Left colon (tissue), 2 donors: ENCODE results near the gene PIM1. TPM values are rescaled to one million over a fixed set of nuclear protein-coding genes. Genes with fewer than 3 reads are reported as not detected.

Experiments
- ATAC-seq: fragments of 200-7000 bp; cut with Tn5 transposase; one replicate; pipeline ENCODE4 v1.9.1; 2020; ENCODE audit warnings: mild to moderate bottlenecking, moderate library complexity
- DNase-seq, 2 donors: peaks; one replicate each; pipeline ENCODE4 v3.0.0-alpha.2; 2020
- intact Hi-C, 2 donors: fragments of 100-400 bp; cut with DNase I in 1 of 2; cut with micrococcal nuclease in 1 of 2; formaldehyde crosslinking; loops; one replicate each; pipeline versions ENCODE4 v1.11.2 to v1.14.0; 2022; cut with DNase I, micrococcal nuclease
- total RNA-seq, 2 donors: library from RNA; stranded (reverse); fragmentation: NEBNext Ultra II Directional; extraction: Animal tissue kit (Norgen Biotek cat#: 25700); gene quantifications; one replicate each; pipeline ENCODE4 v1.2.1, GENCODE V29; 2021
- donor health status: DM: no; HTN: no; CAD: no.
- donor health status: DM: yes; HTN: yes; CAD: no.

Gene PIM1
- total RNA-seq, 2 donors from 2014 or later = 27.1 to 37.0 TPM

DNA sequence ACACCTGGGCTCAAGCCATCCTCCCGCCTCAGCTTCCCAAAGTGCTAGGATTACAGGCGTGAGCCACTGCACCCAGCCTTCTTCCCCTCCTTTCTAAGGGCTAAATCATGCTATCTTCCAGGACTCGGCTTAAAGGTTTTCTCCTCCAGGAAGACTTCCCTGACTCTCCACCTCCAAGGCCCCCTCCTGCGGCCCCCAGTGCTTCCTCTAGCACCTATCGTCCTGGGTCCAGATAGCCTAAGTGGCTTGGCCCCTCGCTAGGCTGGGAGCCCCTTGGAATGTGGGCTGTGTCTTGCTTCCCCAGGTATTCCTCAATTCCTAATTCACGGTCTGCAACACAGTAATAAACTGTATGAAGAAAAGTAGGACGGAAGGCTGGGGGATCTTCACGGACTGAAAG, 36.7 kb downstream of the PIM1 start:
- intact Hi-C loops = loop anchor here in 1 of 2 donors (10.0 kb wide), 2 partner anchors 182 to 442 kb away; no protein-coding TSS in a partner anchor
- DNase-seq (no peak), ATAC-seq (no peak)

DNA sequence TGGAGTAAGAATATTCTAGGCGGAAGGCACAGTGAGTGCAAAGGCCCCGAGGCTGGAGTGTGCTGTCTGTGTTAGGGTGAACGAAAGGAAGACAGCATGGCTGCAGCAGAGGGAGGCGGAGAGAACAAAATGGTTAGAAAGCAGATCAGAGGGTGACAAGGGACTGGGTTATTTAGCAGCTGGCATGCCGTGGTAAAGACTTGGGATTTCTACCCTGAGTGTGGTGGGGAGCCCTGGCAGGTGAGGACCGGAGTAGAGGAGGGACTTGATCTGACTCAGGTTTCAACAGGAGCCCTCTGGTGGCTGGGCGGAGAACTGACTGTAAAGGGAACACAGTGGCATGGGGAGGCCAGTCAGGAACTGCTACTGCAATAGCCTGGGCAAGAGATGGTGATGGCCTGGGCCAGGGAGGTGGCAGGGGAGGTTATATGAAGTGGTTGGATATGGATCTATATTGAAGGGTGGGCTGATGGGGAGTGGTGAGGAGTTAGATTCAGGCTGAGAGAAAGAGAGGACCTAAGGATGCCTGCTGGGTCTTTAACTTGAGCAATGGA, 38.0 kb downstream of the PIM1 start:
- intact Hi-C loops = loop anchor here in 1 of 2 donors (10.0 kb wide), 2 partner anchors 183 to 443 kb away; no protein-coding TSS in a partner anchor
- ATAC-seq (peak; percentile 70), DNase-seq (peak; percentile 87 to 89)

DNA sequence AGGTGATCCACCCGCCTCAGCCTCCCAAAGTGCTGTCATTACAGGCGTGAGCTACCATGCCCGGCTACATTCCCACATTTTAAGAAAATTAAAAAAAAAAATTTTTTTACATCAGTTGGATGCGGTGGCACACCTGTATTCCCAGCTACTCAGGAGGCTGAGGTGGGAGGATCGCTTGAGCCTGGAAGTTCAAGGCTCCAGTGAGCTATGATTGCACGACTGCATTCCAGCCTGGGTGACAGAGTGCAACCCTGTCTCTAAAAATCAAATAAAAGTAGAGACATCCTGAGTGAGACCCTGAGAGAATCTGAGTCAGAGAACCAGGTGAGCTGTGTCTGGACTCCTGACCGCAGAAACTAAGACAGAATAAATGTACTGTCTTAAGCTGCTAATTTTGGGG, 38.8 kb downstream of the PIM1 start:
- ATAC-seq (no peak), DNase-seq (no peak)
- intact Hi-C loops = loop anchor here in 1 of 2 donors (10.0 kb wide), 2 partner anchors 184 to 444 kb away; no protein-coding TSS in a partner anchor

DNA sequence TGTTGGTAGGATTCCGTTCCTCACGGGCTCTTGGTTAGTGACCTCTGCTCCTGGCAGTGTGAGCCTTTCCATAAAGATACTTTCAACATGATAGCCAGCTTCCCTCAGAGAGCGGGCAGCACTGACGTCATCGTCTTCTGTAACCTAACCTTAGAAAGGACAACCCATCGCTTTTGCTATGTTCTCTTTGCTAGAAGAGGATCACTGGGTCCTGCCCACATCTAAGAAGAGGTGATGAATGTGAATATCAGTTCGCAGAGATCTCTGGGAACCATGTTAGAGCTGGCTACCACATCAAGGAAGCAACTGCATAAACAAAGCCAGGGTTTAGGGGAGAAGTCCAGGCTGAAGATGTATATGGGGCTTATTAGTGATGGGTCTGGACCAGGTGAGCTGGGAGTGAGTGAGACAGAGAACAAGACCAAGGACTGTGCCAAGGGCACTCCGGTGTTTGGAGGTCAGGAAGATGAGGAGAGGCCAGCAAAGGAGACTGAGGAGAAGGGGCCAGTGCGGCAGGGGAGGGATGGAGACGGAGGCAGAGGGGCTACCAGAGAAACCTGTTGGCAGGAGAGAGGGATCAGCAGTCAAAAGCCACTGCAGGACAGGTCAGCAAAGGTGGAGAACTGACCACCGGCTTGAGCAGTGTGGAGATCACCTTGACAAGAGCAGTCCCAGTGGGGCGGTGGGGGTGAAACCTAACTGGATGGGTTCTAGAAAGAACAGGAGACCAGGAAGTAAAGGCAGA, 39.7 kb downstream of the PIM1 start:
- intact Hi-C loops = loop anchor here (10.0 kb wide), 2 partner anchors 185 to 445 kb away; no protein-coding TSS in a partner anchor
- DNase-seq (no peak), ATAC-seq (no peak)

DNA sequence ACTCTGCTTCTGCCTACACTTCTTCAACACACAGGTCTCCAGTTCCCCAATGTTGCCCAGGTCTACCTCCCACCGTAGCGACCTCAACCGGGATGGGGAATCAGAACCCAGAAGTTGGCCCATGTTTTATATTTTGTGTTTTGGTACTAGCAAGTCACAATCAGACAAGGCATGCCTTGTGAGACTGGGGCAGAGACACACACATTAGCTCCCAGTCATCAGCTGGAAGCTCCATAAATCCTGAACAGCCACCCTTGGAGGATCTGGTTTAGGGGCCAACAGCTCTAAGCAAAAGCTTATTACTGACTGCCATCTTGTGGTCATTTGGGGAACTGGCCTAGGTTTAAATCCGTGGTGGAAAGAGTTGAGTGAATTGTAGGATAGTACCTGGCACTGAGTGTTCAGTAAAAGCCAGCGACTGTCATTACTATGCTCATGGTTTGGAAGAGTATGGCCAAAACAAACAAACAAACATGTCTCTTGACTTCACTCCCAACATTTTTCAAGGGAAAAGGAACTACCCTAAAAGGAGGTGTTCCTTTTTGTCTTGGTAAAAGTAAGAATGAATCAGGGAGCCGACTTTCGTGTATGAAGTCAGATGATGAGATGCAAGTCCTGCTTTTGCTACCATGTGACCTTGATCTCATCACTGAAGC, 40.5 kb downstream of the PIM1 start:
- intact Hi-C loops = loop anchor here in 1 of 2 donors (10.0 kb wide), 1 partner anchor 186 kb away; no protein-coding TSS in a partner anchor
- peak; percentile 68 to 80 for DNase-seq
- ATAC-seq = peak; percentile 78

DNA sequence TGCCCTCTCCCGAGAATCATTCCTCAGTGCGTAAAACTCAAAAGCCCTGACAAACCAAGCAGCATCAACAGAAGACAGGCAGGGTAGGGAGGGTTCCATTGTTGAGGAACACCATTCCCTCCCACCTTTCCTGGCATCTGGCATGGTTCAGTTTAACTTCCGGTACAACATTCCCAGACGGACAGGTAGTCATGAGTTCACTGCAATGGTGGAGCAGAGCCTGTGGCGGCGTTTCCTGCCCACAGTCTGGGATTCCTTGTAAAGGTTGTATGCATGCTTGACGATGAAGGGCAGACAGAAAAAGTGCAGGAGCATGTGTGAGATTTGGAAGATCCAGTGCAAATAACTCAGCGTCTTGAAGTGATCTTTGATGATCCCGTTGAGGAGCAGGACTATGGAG, 42.3 kb downstream of the PIM1 start:
- ATAC-seq (no peak), DNase-seq (no peak)
- intact Hi-C loops = loop anchor here in 1 of 2 donors (10.0 kb wide), 1 partner anchor 187 kb away; no protein-coding TSS in a partner anchor

DNA sequence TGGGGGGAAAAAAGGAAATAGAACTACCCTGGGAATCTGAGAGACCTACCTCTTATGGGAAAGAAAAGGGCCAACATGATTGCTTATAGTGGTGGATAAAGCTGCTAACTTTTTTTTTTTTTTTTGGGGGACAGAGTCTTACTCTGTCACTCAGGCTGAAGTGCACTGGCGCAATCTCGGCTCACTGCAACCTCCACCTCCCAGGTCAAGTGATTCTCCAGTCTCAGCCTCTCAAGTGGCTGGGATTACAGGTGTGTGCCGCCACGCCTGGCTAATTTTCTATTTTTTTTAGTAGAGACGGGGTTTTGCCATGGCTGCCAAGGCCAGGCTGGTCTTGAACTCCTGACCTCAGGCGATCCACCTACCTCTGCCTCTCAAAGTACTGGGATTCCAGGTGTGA, 48.1 kb downstream of the PIM1 start:
- no peak for DNase-seq
- no peak for ATAC-seq
- intact Hi-C loops = loop anchor here in 1 of 2 donors (10.0 kb wide), 1 partner anchor 193 kb away; no protein-coding TSS in a partner anchor

DNA sequence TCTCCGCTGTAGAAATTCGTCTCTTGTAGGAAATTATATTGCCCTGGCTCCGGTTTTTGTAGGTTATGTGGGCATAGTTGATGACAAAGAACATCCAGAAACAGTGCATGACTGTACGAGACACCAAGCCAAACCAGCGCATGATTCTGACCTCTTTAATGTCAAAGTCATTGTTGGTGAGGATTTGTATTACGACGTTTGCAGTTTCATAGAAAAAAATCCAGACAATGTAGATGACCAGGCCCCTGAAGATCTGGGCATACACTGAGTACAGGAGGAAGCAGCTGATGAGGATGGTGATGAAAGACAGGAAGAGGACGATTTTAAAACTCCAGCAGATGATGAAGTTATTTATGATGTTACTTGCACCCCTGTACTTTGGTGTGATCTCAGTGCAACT, 48.6 kb downstream of the PIM1 start:
- intact Hi-C loops = loop anchor here in 1 of 2 donors (10.0 kb wide), 1 partner anchor 194 kb away; no protein-coding TSS in a partner anchor
- no peak for ATAC-seq
- no peak for DNase-seq

DNA sequence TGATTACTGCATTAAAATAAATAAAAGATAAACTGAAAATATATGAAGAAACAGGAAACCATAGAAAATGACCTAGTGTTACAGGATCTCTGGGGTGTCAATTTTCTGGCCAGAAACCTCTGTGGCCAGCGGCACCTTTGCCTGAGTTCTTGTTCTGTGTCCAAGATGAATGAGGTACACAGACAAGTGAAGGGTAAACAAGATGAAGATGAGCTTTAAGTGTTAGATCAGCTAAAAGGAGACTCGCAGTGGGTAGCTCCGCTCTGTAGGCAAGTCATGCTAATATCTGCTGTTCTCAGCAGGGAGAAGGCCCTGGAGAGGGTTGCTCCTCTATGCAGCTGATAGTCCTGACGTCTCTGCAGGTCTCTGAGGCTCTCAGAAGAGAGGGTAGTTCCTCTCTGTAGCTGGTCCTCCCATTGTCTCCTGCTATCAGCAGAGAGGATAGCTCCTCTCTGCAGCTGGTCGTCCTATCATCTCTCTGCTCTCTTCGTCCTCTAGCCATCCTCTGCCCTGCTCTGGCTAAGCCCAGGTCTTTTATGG, 51.7 kb downstream of the PIM1 start:
- ATAC-seq = no peak
- intact Hi-C loops = no loop called here
- DNase-seq = no peak

DNA sequence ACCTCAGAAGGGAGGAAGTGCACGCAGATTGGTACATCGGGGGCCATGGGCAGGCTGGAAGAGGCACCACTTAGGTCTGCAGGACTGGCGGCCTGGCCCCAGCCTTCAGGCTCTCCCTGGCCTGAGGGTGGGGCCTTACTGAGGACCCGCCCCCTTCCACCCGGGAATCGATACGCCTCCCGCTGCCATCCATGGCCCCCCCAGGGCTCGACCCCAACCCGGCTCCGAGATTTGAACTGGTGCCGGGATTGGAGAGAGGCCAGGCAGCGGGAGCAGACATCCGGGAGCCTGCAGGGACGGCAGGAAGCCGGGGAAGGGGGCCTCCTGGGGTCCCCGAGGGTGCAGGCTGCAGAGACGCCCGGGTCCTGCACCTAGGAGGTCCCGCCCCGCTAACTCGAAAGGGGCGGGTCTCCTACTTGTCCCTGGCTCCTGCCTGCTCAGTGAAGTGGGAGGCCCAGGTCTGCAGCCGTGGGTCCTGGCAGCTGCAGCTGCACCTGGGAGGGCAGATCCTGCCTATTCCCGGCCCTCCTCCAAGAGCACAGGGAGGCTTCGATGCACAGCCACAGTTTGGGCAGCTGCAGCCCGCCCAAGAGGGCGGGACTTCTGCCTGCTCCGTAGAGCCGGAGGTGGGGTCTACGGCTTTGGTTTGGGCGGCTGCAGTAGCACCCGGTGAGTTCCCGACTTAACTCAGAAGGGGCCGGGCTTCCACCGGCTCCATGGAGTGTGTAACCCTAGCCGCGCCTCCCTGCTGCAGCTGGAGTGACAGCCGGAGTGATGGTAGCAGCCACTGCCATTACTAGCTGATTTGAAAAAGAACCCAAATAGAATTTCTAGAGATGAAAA, 52.4 kb downstream of the PIM1 start:
- intact Hi-C loops = no loop called here

DNA sequence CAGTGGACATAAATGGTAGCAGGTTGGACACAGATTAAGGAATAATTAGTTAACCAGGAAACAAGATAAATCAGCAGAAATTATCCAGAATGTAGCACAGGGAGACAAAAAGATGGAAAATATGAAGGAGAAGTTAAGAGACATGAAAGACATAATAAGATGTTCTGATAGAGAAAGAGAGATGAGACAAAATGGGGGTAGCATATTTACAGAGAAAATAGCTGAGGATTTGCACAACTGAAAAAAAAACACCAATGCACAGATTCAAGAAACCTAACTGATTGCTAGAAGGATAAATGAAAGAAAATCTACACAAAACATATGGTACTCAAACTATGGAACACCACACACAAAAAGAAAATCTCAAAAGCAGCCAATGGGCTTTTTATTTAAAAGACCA, 53.0 kb downstream of the PIM1 start:
- ATAC-seq = no peak
- no peak for DNase-seq
- intact Hi-C loops = no loop called here

More for the DNA sequence above, 52.4 kb downstream of the PIM1 start:
- DNase-seq (peak; percentile 83 to 86), ATAC-seq (peak; percentile 93)

Other genes with a start within 250 kb of the PIM1 start
- gene PI16, start 215.4 kb upstream of the PIM1 start, total RNA-seq = 1 to 10 TPM; 2.0 to 4.0 TPM
- 100 to 1,000 TPM; 142 to 149 TPM for gene MTCH1, start 184.0 kb upstream of the PIM1 start, total RNA-seq
- gene FGD2, start 164.5 kb upstream of the PIM1 start, total RNA-seq = 10 to 100 TPM in 1 of 2 donors, 1 to 10 TPM in 1; 5.1 to 13.5 TPM
- 10 to 100 TPM; 13.4 TPM for gene TBC1D22B, start 87.6 kb downstream of the PIM1 start, total RNA-seq
- 1 to 10 TPM; 1.4 to 4.0 TPM for gene TMEM217, start 88.0 kb downstream of the PIM1 start, total RNA-seq
- gene RNF8, start 183.8 kb downstream of the PIM1 start, total RNA-seq = 10 to 100 TPM; 11.9 to 12.5 TPM